CMK (cell line): ENCODE data around the gene CCDC97.
"Not testable (repeated sequence)": the region's sequence is repeated elsewhere in the genome, so short reads cannot be mapped to it uniquely, and the experiment has no call there.

Experiments used
- DNase-seq: peaks from one replicate; pipeline ENCODE4 v3.0.0-alpha.2; 2010; ENCODE audit warnings: low read depth

Gene CCDC97

GRCh38 chr19:41310033-41310831 lies at the start of gene CCDC97:
TSS of gene CCDC97 (plus strand) at chr19:41310172. CDS start at chr19:41310311, 139 bp downstream.
- peak; percentile 86 for DNase-seq

DNA sequence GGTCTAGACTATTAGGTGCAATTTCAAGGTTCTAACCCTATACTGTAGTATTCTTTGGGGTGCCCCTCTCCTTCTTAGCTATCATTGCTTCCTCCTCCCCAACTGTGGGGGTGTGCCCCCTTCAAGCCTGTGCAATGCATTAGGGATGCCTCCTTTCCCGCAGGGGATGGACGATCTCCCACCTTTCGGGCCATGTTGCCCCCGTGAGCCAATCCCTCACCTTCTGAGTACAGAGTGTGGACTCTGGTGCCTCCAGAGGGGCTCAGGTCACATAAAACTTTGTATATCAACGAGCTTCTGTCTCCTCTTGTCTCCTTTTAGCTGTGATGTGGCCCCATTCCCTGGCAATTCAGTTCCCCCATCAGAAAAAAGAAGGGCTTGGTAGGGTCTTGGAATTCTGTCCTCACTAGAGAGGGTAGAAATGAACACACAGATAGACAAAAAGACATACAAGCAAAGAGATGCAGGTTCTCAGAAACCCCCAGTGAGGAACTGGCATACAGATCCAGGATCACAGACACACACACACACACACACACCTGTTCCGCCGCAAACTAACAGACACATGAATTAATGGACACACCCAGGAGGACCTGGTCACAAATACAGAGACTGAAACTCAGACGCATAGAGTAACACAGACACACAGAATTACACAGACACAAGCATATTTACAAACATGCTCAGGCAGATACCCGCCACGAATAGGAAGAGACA lies 48.3 kb upstream of the CCDC97 start:
- no peak for DNase-seq

GRCh38 chr19:41263042-41263849 lies 46.7 kb upstream of the CCDC97 start:
- peak; percentile 59 for DNase-seq

DNA sequence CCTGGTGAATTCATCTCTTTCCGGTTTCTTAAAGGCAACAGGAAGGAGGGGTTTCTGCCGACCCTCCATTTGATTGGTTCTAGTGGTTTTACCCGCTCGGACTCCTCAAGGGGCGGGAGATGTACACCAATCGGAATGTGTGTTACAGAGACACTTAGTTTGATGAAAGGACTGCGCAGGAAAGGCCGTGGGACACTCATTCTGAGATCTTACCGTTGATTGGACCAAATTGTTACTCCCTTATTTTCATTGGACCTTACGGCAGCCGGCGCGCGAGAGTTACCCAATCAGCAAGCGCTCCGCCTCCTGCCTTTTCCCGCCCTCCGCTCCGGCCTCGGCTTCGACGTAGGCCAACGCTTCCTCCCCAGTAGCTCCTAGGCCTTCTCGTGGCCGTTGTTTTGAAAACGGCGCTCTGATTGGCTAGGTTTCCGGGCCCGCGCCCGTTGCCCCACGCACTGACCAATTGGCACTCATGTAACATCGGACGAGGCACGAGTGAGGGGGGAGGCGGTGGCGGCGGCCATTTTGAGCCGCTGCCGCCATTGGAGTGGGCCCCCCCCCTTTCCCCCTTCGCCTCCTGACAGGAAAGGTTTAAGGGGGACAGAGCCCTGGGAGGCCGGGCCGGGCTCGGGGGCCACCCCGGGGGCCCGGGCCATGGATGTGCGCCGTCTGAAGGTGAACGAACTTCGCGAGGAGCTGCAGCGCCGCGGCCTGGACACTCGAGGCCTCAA lies 46.0 kb upstream of the CCDC97 start, which contains the start of gene HNRNPUL1:
TSS of gene HNRNPUL1 (plus strand) at position 523 of the 731 bp plus-strand sequence. CDS start at position 655, 132 bp downstream.
- peak; percentile 99 for DNase-seq

GRCh38 chr19:41264581-41265394 lies 45.2 kb upstream of the CCDC97 start:
- peak; percentile 53 for DNase-seq

GRCh38 chr19:41265395-41266153 lies 44.4 kb upstream of the CCDC97 start:
- DNase-seq: no peak

GRCh38 chr19:41269055-41269454 lies 40.9 kb upstream of the CCDC97 start:
- DNase-seq: no peak

- no peak for DNase-seq
Measured at GRCh38 chr19:41269571-41269970, 40.4 kb upstream of the CCDC97 start.

GRCh38 chr19:41273076-41273475 lies 36.9 kb upstream of the CCDC97 start:
- DNase-seq: no peak

GRCh38 chr19:41274802-41275201 lies 35.2 kb upstream of the CCDC97 start:
- no peak for DNase-seq

- DNase-seq: no peak
Measured at GRCh38 chr19:41276231-41276630, 33.7 kb upstream of the CCDC97 start.

DNA sequence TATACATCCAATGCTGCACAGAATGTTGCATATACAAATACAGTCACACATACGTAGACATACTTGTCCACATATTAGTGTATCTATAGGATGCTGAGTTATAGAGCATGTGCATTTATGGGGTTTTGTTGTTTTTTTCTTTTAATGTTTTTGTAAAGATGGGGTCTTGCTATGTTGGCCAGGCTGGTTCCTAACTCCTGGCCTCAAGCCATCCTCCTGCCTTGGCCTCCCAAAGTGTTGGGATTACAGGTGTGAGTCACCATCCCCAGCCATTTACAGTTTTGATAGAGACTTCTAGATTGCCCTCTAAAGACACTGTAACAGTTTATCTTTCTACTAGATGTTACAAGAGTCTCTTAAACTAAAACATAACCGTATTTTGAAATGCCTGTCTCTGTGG lies 31.5 kb upstream of the CCDC97 start:
- no peak for DNase-seq

DNA sequence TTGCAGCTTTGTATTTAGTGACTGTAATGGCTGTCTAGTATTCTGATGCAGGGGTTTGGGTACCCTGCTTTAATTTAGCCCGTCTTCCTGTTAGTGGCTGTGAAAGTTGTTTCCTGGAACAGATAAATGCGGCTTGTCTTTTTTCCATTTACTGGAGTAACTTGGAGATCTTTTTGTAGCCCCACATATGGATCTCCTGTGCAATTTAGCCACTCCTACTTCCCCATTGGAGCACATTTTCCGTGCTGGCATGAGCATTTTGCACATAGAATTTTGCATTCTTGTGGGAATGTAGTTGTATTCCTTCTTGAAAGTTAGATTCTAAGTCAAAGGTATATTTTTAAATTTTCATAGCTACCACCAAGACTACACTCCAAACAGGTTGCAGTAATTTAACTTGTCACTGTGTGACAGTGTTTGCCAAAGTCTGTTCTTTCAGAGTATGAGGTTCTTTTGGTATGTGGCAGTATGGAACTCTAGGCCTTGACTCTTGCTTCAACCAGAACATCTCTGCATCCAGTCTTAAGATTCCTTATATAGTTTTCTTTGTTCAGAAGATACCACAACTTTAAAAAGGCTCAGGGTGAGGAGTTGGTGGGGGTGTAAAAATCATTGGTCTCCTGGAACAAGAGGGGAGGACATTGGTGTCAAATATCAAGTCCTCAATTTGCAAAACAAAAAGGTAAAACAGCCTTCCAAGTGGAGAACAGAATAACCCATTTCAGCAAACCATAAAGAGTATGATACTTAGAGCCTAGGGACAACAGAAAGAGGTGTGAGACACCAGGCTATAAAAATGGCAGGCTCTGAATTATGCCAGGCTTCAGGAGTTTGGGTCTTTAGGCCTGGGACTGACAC lies 21.1 kb upstream of the CCDC97 start:
- DNase-seq: no peak

DNA sequence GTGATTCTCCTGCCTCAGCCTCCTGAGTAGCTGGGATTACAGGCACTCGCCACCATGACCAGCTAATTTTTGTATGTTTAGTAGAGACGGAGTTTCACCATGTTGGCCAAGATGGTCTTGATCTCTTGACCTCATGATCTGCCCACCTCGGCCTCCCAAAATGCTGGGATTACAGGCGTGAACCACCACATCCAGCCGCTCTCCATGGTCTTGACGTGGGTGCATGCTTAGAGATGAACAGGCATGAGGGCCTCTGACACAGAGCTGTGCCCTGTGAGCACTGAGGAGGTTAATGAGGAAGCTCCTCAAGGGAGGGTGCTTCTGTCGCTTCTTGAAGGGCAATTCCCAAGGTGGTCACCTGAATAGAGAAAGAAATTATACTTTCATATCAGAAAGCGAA lies 20.2 kb upstream of the CCDC97 start:
- DNase-seq: not testable (repeated sequence)

GRCh38 chr19:41294393-41294792 lies 15.6 kb upstream of the CCDC97 start:
- no peak for DNase-seq

DNA sequence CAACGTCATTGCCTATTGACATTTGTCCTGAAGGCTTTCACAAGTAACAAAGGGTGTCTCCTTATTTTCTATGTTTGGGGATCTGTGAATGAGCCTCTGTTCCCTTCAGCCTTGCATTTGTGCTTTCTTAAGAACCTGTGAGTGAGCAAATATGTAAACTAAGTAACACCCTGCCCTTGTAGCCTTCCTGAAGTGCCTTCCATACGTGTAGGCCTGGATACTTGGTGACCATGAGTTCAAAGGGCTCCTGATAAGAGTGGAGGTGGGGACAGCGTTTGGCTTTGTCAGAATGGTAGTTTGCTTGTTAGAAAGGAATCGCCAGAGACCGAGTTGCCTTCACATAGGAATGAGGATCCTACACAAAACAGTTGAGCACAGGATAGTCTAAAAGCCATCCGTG lies 14.5 kb upstream of the CCDC97 start:
- no peak for DNase-seq

GRCh38 chr19:41296433-41296871 lies 13.5 kb upstream of the CCDC97 start:
- no peak for DNase-seq

GRCh38 chr19:41297628-41298347 lies 12.2 kb upstream of the CCDC97 start:
- DNase-seq: no peak
